HEK293T (cell line): Measurements from ENCODE around the gene CNTF.

ENCODE experiments used
- BHLHE40 ChIP-seq: fragments of 450-650 bp; IDR thresholded peaks from 2 replicates; pipeline ENCODE4 v1.6.1; 2016; ENCODE audit warnings: mild to moderate bottlenecking, moderate library complexity, borderline replicate concordance
- ELF4 ChIP-seq: fragments of 450-650 bp; IDR thresholded peaks from 2 replicates; pipeline ENCODE4 v1.6.1; 2017; ENCODE audit warnings: antibody characterized with exemption
- FOXK2 ChIP-seq: fragments of 450-650 bp; IDR thresholded peaks from 2 replicates; pipeline ENCODE4 v1.6.1; 2016; ENCODE audit warnings: mild to moderate bottlenecking
- FOXM1 ChIP-seq: fragments of 450-650 bp; IDR thresholded peaks from 2 replicates; pipeline ENCODE4 v1.6.1; 2017; ENCODE audit warnings: mild to moderate bottlenecking, borderline replicate concordance
- HDGF ChIP-seq: fragments of 450-650 bp; IDR thresholded peaks from 2 replicates; pipeline ENCODE4 v1.6.1; 2017; ENCODE audit warnings: antibody characterized with exemption, borderline replicate concordance
- NFRKB ChIP-seq: fragments of 450-650 bp; IDR thresholded peaks from 2 replicates; pipeline ENCODE4 v1.6.1; 2016; ENCODE audit warnings: mild to moderate bottlenecking, moderate library complexity
- SP1 ChIP-seq: fragments of 450-650 bp; IDR thresholded peaks from 2 replicates; pipeline ENCODE4 v1.6.1; 2017
- SUZ12 ChIP-seq: fragments of 450-650 bp; IDR thresholded peaks from 2 replicates; pipeline ENCODE4 v1.6.1; 2016; ENCODE audit warnings: mild to moderate bottlenecking
- TARDBP ChIP-seq: fragments of 450-650 bp; IDR thresholded peaks from 2 replicates; pipeline ENCODE4 v1.6.1; 2016

- no peak for TF ChIP-seq NFRKB
- TF ChIP-seq BHLHE40 = no peak
- no peak for TF ChIP-seq SUZ12
- no peak for TF ChIP-seq FOXM1
- TF ChIP-seq SP1 = no peak
- TF ChIP-seq ELF4 = no peak
- no peak for TF ChIP-seq HDGF
- no peak for TF ChIP-seq TARDBP
- TF ChIP-seq FOXK2 = no peak
Measured at GRCh38 chr11:58647141-58647699, 24.8 kb downstream of the CNTF start.
